Stimulated activated CD4-positive, alpha-beta T cell treated with anti-CD3 and anti-CD28 coated beads, TNF-alpha, amount 100 ng/mL, for 24 hours (primary cell): ENCODE data around the gene CACNG3.
"Not testable (repeated sequence)": the region's sequence is repeated elsewhere in the genome, so short reads cannot be mapped to it uniquely, and the experiment has no call there.

Experiments used
- DNase-seq, 3 experiments: peaks; one replicate each; pipeline ENCODE4 v3.0.0-alpha.2; 2020; ENCODE audit warnings: low read depth in 3 of 3

CACNG3 gene

GRCh38 chr16:24255456-24256371 lies at the start of gene CACNG3:
TSS of gene CACNG3 (plus strand) at chr16:24256335. CDS start at chr16:24256755, 420 bp downstream.
- DNase-seq: peak; percentile 6 to 57 (median 20)

- no peak for DNase-seq
Observed at GRCh38 chr16:24206926-24207325, 49.2 kb upstream of the CACNG3 start.

GRCh38 chr16:24208710-24209109 lies 47.4 kb upstream of the CACNG3 start:
- no peak for DNase-seq

GRCh38 chr16:24214992-24215391 lies 41.1 kb upstream of the CACNG3 start:
- DNase-seq: no peak

- DNase-seq: no peak
Observed at GRCh38 chr16:24216961-24217360, 39.2 kb upstream of the CACNG3 start.

GRCh38 chr16:24217461-24217860 lies 38.7 kb upstream of the CACNG3 start:
- no peak for DNase-seq

GRCh38 chr16:24218299-24218698 lies 37.8 kb upstream of the CACNG3 start:
- no peak for DNase-seq

- DNase-seq: no peak
Observed at GRCh38 chr16:24221219-24221618, 34.9 kb upstream of the CACNG3 start.

GRCh38 chr16:24228514-24228913 lies 27.6 kb upstream of the CACNG3 start:
- no peak for DNase-seq

GRCh38 chr16:24232936-24233335 lies 23.2 kb upstream of the CACNG3 start:
- DNase-seq: no peak

GRCh38 chr16:24234737-24235136 lies 21.4 kb upstream of the CACNG3 start:
- no peak for DNase-seq

GRCh38 chr16:24235806-24236205 lies 20.3 kb upstream of the CACNG3 start:
- no peak for DNase-seq

GRCh38 chr16:24238846-24239245 lies 17.3 kb upstream of the CACNG3 start:
- DNase-seq: not testable (repeated sequence)

- DNase-seq: no peak
Observed at GRCh38 chr16:24246911-24247607, 9.1 kb upstream of the CACNG3 start.

GRCh38 chr16:24253192-24253591 lies 2.9 kb upstream of the CACNG3 start:
- peak in 2 of 3 experiments; percentile 14 to 17 for DNase-seq

- no peak for DNase-seq
Observed at GRCh38 chr16:24257958-24258357, 1.8 kb downstream of the CACNG3 start.

- no peak for DNase-seq
Observed at GRCh38 chr16:24258791-24259190, 2.7 kb downstream of the CACNG3 start.

- DNase-seq: no peak
Observed at GRCh38 chr16:24262816-24263215, 6.7 kb downstream of the CACNG3 start.

- no peak for DNase-seq
Observed at GRCh38 chr16:24270721-24271442, 14.7 kb downstream of the CACNG3 start.

- no peak for DNase-seq
Observed at GRCh38 chr16:24272379-24272778, 16.2 kb downstream of the CACNG3 start.

- no peak for DNase-seq
Observed at GRCh38 chr16:24273508-24274182, 17.5 kb downstream of the CACNG3 start.

- DNase-seq: no peak
Observed at GRCh38 chr16:24275413-24275812, 19.3 kb downstream of the CACNG3 start.
